DMS 273 (cell line): ENCODE measurements around the gene DCAF12.
A peak's percentile ranks its signal among the peaks of the same experiment; 100 is the strongest.
"Not testable (repeated sequence)": the region's sequence is repeated elsewhere in the genome, so short reads cannot be mapped to it uniquely, and the experiment has no call there.

ENCODE experiments used
- DNase-seq: peaks from one replicate; lab custom pipeline; 2025; ENCODE audit not compliant: unreplicated experiment; lab: John Stamatoyannopoulos, UW

Gene DCAF12

GRCh38 chr9:34126207-34127034 lies at the start of gene DCAF12:
DCAF12 (minus strand) TSS chr9:34126698; CDS start chr9:34126431, 267 bp downstream.
- DNase-seq: peak; percentile 96

GRCh38 chr9:34176089-34176488 lies 49.6 kb upstream of the DCAF12 start:
- DNase-seq: no peak

GRCh38 chr9:34171753-34172535 lies 45.4 kb upstream of the DCAF12 start:
- DNase-seq: no peak

- peak; percentile 84 for DNase-seq
Observed at GRCh38 chr9:34170237-34170991, 43.9 kb upstream of the DCAF12 start.

- no peak for DNase-seq
Observed at GRCh38 chr9:34169125-34169524, 42.6 kb upstream of the DCAF12 start.

GRCh38 chr9:34163434-34163833 lies 36.9 kb upstream of the DCAF12 start:
- DNase-seq: no peak

- DNase-seq: no peak
Observed at GRCh38 chr9:34158362-34158869, 31.9 kb upstream of the DCAF12 start.

- DNase-seq: no peak
Observed at GRCh38 chr9:34157898-34158297, 31.4 kb upstream of the DCAF12 start.

GRCh38 chr9:34157318-34157717 lies 30.8 kb upstream of the DCAF12 start:
- DNase-seq: no peak

- peak; percentile 45 for DNase-seq
Observed at GRCh38 chr9:34154057-34154456, 27.6 kb upstream of the DCAF12 start.

GRCh38 chr9:34151398-34151797 lies 24.9 kb upstream of the DCAF12 start:
- no peak for DNase-seq

GRCh38 chr9:34145165-34145564 lies 18.7 kb upstream of the DCAF12 start:
- DNase-seq: peak; percentile 19

GRCh38 chr9:34143116-34143515 lies 16.6 kb upstream of the DCAF12 start:
- DNase-seq: no peak

- no peak for DNase-seq
Observed at GRCh38 chr9:34140853-34141252, 14.4 kb upstream of the DCAF12 start.

- peak; percentile 87 for DNase-seq
Observed at GRCh38 chr9:34139477-34140146, 13.1 kb upstream of the DCAF12 start.

GRCh38 chr9:34138644-34139043 lies 12.1 kb upstream of the DCAF12 start:
- not testable (repeated sequence) for DNase-seq

- no peak for DNase-seq
Observed at GRCh38 chr9:34134521-34134920, 8.0 kb upstream of the DCAF12 start.

GRCh38 chr9:34133436-34133949 lies 7.0 kb upstream of the DCAF12 start:
- DNase-seq: no peak

- DNase-seq: no peak
Observed at GRCh38 chr9:34131571-34131970, 5.1 kb upstream of the DCAF12 start.
